Liver (tissue), 4 donors: ENCODE measurements around the gene USP5. TPM values are rescaled to one million over a fixed set of nuclear protein-coding genes. Genes with fewer than 3 reads are reported as not detected.

ENCODE experiments used
- polyA plus RNA-seq, 2 donors: library from polyadenylated mRNA; stranded (reverse) in 1 of 2; unstranded in 1 of 2; fragments of 200-250 nt in 1 of 2; fragments of >200 nt in 1 of 2; fragmentation: Nextera tagmentation in 1 of 2; extraction: Ambion mirVana in 1 of 2; gene quantifications; one replicate each; pipeline versions ENCODE4 v1.2.1 to v1.2.3, GENCODE V29; 2013 to 2015
- total RNA-seq, 2 donors: library from RNA; depleted of rRNA; stranded (reverse); fragments of >200 nt; gene quantifications; one replicate each; pipeline ENCODE4 v1.2.3, GENCODE V29; 2014
- donor health status: healthy.
- donor health status: healthy.
- donor health status: healthy.

USP5 gene
- total and polyA plus RNA-seq, 4 donors = 15.2 to 41.0 (median 35.7) TPM

Other genes starting within 250 kb of the USP5 start
- 100 to 1,000 TPM; 101 TPM for gene CHD4, start 244.8 kb upstream of the USP5 start, total RNA-seq
- gene CHD4, start 244.8 kb upstream of the USP5 start, polyA plus RNA-seq = 10 to 100 TPM; 53.6 to 53.8 TPM
- gene LPAR5, start 216.2 kb upstream of the USP5 start, total RNA-seq = 1 to 10 TPM in 1 of 2 donors, under 1 TPM in 1; 0.84 to 2.0 TPM
- gene LPAR5, start 216.2 kb upstream of the USP5 start, polyA plus RNA-seq = 1 to 10 TPM in 1 of 2 donors, under 1 TPM in 1; 0.58 to 1.3 TPM
- 1 to 10 TPM in 1 of 2 donors, under 1 TPM in 1; 0.50 to 1.5 TPM for gene ACRBP, start 204.7 kb upstream of the USP5 start, total RNA-seq
- under 1 TPM; 0.39 to 0.80 TPM for gene ACRBP, start 204.7 kb upstream of the USP5 start, polyA plus RNA-seq
- 10 to 100 TPM; 14.9 to 15.5 TPM for gene ING4, start 189.0 kb upstream of the USP5 start, total RNA-seq
- 10 to 100 TPM; 13.9 to 18.1 TPM for gene ING4, start 189.0 kb upstream of the USP5 start, polyA plus RNA-seq
- 10 to 100 TPM in 1 of 2 donors, 1 to 10 TPM in 1; 8.5 to 11.5 TPM for gene ZNF384, start 162.8 kb upstream of the USP5 start, total RNA-seq
- gene ZNF384, start 162.8 kb upstream of the USP5 start, polyA plus RNA-seq = 10 to 100 TPM in 1 of 2 donors, 1 to 10 TPM in 1; 3.9 to 12.7 TPM
- not detected for gene PIANP, start 151.3 kb upstream of the USP5 start, total RNA-seq
- under 1 TPM in 1 of 2 donors, not detected in 1; 0.03 TPM for gene PIANP, start 151.3 kb upstream of the USP5 start, polyA plus RNA-seq
- 10 to 100 TPM; 26.0 to 31.3 TPM for gene COPS7A, start 128.1 kb upstream of the USP5 start, total RNA-seq
- 10 to 100 TPM; 33.5 to 37.7 TPM for gene COPS7A, start 128.1 kb upstream of the USP5 start, polyA plus RNA-seq
- gene MLF2, start 99.0 kb upstream of the USP5 start, total RNA-seq = 100 to 1,000 TPM in 1 of 2 donors, 10 to 100 TPM in 1; 59.6 to 131 TPM
- gene MLF2, start 99.0 kb upstream of the USP5 start, polyA plus RNA-seq = 100 to 1,000 TPM; 194 to 235 TPM
- gene PTMS, start 85.8 kb upstream of the USP5 start, total RNA-seq = 100 to 1,000 TPM in 1 of 2 donors, 10 to 100 TPM in 1; 26.3 to 106 TPM
- 100 to 1,000 TPM; 103 to 261 TPM for gene PTMS, start 85.8 kb upstream of the USP5 start, polyA plus RNA-seq
- under 1 TPM; 0.14 to 0.42 TPM for gene LAG3, start 79.6 kb upstream of the USP5 start, total RNA-seq
- gene LAG3, start 79.6 kb upstream of the USP5 start, polyA plus RNA-seq = 1 to 10 TPM in 1 of 2 donors, under 1 TPM in 1; 0.53 to 1.2 TPM
- gene CD4, start 62.6 kb upstream of the USP5 start, total RNA-seq = 10 to 100 TPM; 22.5 to 44.8 TPM
- gene CD4, start 62.6 kb upstream of the USP5 start, polyA plus RNA-seq = 10 to 100 TPM; 15.9 to 41.5 TPM
- gene GPR162, start 30.3 kb upstream of the USP5 start, total RNA-seq = 1 to 10 TPM in 1 of 2 donors, under 1 TPM in 1; 0.59 to 2.1 TPM
- 1 to 10 TPM; 1.4 to 2.4 TPM for gene GPR162, start 30.3 kb upstream of the USP5 start, polyA plus RNA-seq
- 1 to 10 TPM; 1.5 to 1.9 TPM for gene P3H3, start 23.7 kb upstream of the USP5 start, total RNA-seq
- gene P3H3, start 23.7 kb upstream of the USP5 start, polyA plus RNA-seq = 1 to 10 TPM in 1 of 2 donors, under 1 TPM in 1; 0.42 to 1.7 TPM
- gene GNB3, start 11.2 kb upstream of the USP5 start, total RNA-seq = under 1 TPM in 1 of 2 donors, not detected in 1; under 0.01 TPM
- under 1 TPM in 1 of 2 donors, not detected in 1; 0.12 TPM for gene GNB3, start 11.2 kb upstream of the USP5 start, polyA plus RNA-seq
- gene CDCA3, start 864 bp upstream of the USP5 start, total RNA-seq = 10 to 100 TPM in 1 of 2 donors, under 1 TPM in 1; 0.25 to 26.0 TPM
- 1 to 10 TPM; 1.3 to 3.9 TPM for gene CDCA3, start 864 bp upstream of the USP5 start, polyA plus RNA-seq
- gene TPI1, start 15.4 kb downstream of the USP5 start, total RNA-seq = 100 to 1,000 TPM; 190 to 252 TPM
- gene TPI1, start 15.4 kb downstream of the USP5 start, polyA plus RNA-seq = 100 to 1,000 TPM; 540 to 547 TPM
- 1 to 10 TPM; 3.2 to 4.3 TPM for gene SPSB2, start 21.2 kb downstream of the USP5 start, total RNA-seq
- gene SPSB2, start 21.2 kb downstream of the USP5 start, polyA plus RNA-seq = 1 to 10 TPM; 3.9 to 4.6 TPM
- 1 to 10 TPM; 2.0 to 3.6 TPM for gene LRRC23, start 52.7 kb downstream of the USP5 start, total RNA-seq
- 1 to 10 TPM in 1 of 2 donors, under 1 TPM in 1; 0.92 to 2.3 TPM for gene LRRC23, start 52.7 kb downstream of the USP5 start, polyA plus RNA-seq
- 1 to 10 TPM; 1.1 to 3.1 TPM for gene ENO2, start 62.4 kb downstream of the USP5 start, total RNA-seq
- gene ENO2, start 62.4 kb downstream of the USP5 start, polyA plus RNA-seq = 1 to 10 TPM; 1.3 to 1.6 TPM
- 10 to 100 TPM in 1 of 2 donors, 1 to 10 TPM in 1; 3.6 to 10.2 TPM for gene ATN1, start 75.8 kb downstream of the USP5 start, total RNA-seq
- gene ATN1, start 75.8 kb downstream of the USP5 start, polyA plus RNA-seq = 10 to 100 TPM in 1 of 2 donors, 1 to 10 TPM in 1; 5.6 to 12.6 TPM
- gene RNU7-1, start 91.7 kb downstream of the USP5 start, total RNA-seq = not detected
- gene RNU7-1, start 91.7 kb downstream of the USP5 start, polyA plus RNA-seq = not detected
- 10 to 100 TPM; 49.2 to 53.8 TPM for gene C12orf57, start 91.9 kb downstream of the USP5 start, total RNA-seq
- gene C12orf57, start 91.9 kb downstream of the USP5 start, polyA plus RNA-seq = 100 to 1,000 TPM in 1 of 2 donors, 10 to 100 TPM in 1; 77.7 to 193 TPM
- gene PTPN6, start 99.2 kb downstream of the USP5 start, total RNA-seq = 10 to 100 TPM; 19.7 to 41.0 TPM
- gene PTPN6, start 99.2 kb downstream of the USP5 start, polyA plus RNA-seq = 10 to 100 TPM; 15.2 to 19.4 TPM
- gene PHB2, start 118.5 kb downstream of the USP5 start, total RNA-seq = 10 to 100 TPM; 82.7 to 99.1 TPM
- 100 to 1,000 TPM; 107 to 133 TPM for gene PHB2, start 118.5 kb downstream of the USP5 start, polyA plus RNA-seq
- 10 to 100 TPM; 14.7 to 18.0 TPM for gene EMG1, start 118.8 kb downstream of the USP5 start, total RNA-seq
- gene EMG1, start 118.8 kb downstream of the USP5 start, polyA plus RNA-seq = 10 to 100 TPM; 11.5 to 28.6 TPM
- gene LPCAT3, start 166.3 kb downstream of the USP5 start, total RNA-seq = 10 to 100 TPM; 57.7 to 96.5 TPM
- gene LPCAT3, start 166.3 kb downstream of the USP5 start, polyA plus RNA-seq = 10 to 100 TPM; 41.9 to 96.3 TPM
- 1,000 to 10,000 TPM in 1 of 2 donors, 100 to 1,000 TPM in 1; 267 to 2,029 TPM for gene C1S, start 208.6 kb downstream of the USP5 start, total RNA-seq
- gene C1S, start 208.6 kb downstream of the USP5 start, polyA plus RNA-seq = 1,000 to 10,000 TPM; 1,439 to 1,696 TPM
- gene C1R, start 240.3 kb downstream of the USP5 start, total RNA-seq = 1,000 to 10,000 TPM in 1 of 2 donors, 100 to 1,000 TPM in 1; 211 to 1,249 TPM
- gene C1R, start 240.3 kb downstream of the USP5 start, polyA plus RNA-seq = 1,000 to 10,000 TPM; 1,058 to 1,822 TPM